Activated CD4-positive, alpha-beta T cell treated with anti-CD3 and anti-CD28 coated beads, Interleukin-2, amount 50 U/mL, for 16 hours (primary cell): Measurements from ENCODE around the gene SYNJ2.

Experiments used
- DNase-seq: peaks from one replicate; pipeline ENCODE4 v3.0.0-alpha.2; 2020

The SYNJ2 gene

DNA sequence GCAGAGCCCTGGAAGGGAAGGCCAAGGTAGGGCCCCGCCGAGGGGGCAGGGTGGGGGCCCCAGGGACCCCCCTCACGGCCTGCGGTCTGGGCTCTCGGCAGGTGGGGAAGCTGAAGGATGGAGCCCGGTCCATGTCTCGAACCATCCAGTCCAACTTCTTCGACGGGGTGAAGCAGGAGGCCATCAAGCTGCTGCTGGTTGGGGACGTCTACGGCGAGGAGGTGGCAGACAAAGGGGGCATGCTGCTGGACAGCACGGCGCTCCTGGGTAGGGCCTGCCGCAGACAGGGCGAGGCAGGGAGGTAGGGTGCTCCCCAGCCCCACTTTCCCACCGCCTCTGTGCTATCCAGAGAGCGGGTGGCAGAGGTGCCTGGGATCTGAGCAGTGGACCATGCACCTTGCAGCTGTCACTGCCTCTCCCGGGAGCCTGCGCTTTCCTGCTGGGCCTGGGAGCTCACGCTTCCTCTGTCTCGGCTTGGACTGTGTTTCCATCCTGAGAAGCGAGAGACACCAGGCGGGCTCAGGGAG is 83.1 kb downstream of the SYNJ2 start:
- no peak for DNase-seq

DNA sequence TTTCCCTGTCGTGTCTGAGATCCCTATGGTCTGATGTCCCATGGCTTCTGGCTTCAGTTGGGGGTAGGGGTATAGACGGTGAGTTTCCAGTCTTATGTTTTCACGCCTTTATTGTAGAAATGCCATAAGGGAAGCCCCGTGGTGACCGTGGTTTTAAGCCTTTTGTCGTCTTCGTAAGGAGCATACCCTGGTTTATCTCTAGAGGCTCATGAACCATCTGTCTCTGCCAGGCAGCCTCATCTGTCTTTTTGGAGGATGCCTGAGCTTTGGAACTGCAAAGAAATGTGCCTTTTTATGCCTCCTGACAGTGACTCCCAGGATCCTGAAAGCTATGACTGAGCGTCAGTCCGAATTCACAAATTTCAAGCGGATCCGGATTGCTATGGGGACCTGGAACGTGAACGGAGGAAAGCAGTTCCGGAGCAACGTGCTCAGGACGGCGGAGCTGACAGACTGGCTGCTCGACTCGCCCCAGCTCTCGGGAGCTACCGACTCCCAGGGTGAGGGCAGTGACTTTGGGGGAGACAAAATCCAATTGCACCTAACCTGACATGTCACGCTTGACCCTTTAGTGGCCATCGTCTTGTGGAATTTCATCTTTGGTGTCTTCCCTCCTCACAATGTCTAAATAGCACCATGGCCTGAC is 84.6 kb downstream of the SYNJ2 start:
- no peak for DNase-seq

DNA sequence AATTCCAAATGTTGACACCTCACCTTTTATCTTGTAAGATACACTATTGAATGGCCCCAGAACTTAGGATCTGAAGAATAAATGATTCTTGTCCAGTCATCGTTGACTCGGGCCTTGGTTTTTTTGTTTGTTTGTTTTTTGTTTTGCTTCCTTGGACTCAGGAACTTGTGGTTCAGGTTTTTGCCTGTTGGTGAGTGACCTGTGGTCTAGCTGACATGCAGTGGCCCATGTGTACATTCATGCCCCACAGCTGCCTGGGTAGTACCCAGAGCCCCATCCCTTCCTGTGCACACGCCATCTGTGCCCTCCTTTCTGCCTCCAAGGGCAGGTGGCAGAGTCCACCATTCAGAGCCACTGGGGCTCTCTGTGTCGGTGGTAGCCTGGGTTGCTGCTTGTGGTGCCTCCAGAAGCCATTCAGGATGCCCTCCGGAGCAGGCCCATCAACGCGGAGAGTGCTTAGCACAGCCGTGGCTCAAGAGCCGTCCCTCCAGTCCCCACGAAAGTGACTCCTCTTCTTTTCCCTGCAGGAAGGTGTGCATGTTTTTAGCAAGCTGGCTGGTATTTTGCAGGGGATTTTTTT is 85.9 kb downstream of the SYNJ2 start:
- no peak for DNase-seq

DNA sequence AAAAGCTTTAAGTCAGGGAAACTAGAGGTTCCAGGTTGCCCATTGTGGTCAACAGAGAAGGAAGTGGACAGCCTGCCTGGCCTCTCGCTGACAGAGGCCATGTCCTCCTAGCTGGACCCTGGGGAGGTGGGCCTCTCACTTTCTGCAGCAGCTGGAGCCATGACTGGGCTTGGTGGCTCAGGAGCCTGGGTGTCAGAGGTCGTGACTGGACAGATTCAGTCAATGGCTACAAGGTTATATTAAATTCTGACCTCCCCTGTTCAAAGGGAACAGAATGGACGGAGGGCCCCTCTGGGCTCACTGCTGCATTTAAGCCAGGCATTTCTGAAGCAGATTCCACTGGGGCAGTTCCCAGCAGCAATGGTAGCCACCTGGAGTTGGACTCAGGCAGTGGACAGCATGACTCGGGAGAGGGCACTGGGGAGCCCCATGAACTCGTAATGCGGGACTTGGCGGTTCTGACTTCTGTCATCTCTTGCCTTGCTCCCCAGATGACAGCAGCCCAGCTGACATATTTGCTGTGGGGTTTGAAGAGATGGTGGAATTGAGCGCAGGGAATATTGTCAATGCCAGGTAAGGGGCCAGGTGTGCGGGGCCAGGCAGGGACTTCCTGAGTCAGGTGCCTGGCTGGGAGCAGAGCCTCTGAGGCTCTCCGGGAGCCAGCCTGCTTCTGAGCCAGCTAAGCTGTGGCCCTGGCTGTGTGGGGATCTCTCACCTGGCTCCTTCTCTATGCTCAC is 86.7 kb downstream of the SYNJ2 start:
- no peak for DNase-seq

DNA sequence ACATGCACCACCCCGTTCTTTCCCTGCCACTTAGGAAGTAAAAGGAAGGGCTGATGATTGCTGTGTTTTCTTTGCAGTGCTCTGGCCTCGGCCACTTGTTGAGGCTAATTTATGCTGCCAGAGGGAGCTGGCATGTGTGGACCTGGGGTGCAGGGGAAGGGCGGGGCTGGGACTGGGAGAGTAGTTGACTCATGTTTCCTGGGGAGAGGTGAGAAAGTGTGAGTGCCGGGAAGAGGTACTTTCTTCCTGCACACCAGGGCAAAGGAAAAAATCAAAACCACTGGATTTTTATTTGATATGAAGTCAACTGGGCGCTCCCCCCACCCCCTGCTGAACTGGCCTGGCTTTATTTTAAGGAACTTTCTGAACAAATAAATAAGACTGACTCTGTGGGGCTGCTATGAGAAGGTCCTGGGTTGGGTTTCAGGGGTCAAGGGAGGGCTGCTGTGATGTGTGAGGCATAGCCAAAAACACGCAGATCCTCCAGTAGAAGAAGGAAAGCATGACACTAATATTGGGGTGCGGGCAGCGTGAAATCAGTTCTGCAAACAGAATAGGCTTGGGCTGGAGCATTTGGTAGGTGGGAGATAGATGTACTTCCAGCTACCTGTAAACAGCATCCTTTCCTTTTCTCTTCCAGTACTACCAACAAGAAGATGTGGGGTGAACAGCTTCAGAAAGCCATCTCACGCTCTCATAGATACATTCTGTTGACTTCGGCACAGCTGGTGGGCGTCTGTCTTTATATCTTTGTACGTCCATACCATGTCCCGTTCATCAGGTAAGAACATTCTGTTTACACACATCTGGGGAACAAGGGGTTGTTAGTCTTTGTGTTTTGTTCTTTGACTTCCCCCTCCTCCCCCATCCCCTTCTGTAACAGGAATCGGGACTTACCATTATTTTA is 87.5 kb downstream of the SYNJ2 start:
- peak; percentile 58 for DNase-seq

DNA sequence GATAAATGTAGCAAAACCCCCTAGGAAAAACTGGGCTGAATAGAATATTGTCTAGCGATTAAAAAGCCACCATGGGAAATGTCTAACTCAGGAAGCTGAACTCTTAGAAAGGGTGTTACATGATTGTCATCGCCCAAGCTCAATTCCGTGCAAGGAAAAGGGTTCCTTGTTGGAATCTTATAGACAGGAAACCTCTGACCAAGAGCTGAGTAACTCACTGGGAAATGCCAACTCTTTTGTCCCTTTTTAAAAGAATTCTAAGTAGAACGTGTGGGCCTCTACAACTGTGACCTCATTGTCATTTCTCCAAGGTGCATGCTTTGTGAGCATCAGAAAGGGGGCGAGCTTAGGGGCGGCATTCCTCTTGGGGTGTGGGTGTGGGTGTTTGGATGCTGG is 88.1 kb downstream of the SYNJ2 start:
- no peak for DNase-seq

DNA sequence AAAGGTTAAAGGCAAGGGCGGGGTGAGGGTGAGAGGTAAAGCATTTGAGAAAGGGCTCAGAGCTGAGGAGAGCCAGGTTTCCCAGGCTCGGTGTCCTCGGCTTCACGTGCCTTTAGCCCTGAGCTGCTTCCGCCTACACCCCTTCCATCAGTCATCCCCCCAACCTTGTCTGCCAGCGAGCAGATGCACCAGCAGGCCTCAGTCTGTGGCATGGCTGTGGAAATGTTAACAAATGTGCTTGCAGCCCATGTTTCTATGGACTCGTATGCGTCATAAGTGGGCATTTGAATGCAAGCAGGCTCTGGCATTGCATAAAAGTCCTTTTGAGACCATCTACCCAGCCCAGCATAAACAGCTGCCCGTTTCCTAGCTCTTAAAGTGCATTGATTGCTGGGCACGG is 88.8 kb downstream of the SYNJ2 start:
- no peak for DNase-seq

DNA sequence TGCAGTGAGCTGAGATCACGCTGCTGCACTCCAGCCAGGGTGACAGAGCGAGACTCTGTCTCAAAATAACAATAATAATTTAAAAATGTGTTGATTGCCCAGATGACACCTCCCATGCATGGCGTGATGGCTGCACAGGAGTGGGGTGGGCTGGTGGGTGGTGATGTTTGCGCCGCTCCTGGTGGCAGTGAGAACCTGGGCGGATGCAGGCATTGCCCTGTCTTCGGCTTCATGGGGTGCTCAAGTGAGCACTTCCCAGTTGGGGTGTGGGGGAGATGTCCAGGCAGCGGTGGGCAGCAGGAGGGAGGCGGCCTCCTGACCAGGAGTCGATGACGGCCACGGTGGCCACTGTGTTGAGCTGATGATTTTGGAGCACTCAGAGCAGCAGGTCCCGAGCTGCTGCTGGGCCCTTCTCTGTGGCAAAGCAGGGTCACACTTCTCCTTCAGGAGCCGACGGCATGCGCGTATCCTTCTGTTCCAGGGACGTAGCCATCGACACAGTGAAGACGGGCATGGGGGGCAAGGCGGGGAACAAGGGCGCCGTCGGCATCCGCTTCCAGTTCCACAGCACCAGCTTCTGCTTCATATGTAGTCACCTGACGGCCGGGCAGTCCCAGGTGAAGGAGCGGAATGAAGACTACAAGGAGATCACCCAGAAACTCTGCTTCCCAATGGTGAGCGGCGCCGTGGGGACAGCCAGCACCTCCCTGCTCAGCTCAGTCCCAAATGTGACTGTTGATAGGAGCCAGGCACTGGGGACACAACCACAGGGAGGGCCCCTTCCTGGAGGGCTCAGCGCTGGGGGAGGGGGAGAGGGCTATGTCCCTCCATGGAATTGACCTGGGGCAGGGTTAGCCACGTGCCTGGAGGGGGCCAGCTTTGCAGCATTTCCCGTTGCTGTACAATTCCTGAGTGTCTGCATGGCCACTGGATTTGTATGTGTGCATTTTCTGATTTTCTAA is 89.7 kb downstream of the SYNJ2 start:
- DNase-seq: no peak

DNA sequence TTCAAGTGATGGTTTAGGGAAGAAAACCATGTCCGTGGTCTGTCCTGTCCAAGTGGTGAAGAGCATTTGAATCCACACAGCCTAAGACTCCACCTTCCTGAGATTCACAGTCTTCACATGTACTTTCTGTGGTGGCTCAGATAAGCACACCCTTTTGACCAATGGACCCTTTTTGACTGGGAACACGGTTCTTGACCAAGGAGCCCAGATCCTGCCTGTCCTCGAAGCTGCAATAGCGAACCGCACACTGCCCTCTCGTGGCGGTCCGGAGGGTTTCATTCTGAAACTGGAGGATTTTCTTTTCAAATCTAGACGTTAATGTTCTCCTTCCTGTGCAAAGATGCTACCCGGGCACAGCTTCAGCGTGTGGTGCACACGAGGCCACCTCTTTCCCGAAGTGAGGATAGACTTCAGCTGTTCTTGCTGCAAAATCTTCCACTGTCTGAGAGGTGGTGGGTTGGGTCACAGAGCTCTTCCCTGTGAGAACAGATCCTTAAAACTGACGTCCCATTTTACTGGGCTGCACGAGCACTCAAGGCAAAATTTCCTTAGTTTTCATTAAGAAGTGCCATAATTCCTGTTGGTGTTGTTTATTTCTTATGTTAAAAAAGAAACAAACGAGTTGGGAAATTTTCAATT is 90.5 kb downstream of the SYNJ2 start:
- peak; percentile 79 for DNase-seq

DNA sequence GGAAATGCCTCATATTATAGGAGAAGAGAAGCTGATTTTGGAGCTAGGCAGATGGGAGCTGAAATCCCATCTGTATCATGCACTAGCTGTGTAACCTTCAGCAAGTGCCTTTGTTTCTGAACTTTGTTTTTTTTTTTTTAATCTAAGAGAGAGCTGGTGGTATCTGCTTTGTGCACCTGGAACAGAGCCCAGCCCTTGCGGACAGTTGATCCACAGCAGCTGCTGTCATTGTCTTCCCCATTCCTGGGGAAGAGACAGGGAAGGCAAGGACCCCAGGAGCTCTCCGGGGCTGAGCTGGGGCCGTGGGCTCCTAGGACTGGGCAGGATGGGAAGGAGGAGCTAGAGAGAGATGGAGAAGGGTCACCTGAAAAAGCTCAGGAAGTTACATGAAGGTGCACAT is 92.1 kb downstream of the SYNJ2 start:
- DNase-seq: no peak

DNA sequence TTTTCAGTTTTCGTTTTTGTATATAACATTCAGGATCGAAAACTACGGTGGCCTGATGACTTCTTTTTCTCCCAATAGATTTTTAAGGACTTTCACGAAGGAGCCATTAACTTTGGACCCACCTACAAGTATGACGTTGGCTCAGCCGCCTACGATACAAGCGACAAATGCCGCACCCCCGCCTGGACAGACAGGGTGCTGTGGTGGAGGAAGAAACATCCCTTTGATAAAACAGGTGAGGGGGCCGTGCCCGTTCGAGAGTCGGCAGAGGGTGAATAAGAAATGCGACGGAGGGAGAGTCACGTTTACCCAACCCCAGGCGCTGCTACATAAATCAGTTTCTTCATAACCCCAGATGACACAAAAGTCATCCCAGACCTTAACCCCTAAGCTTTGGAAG is 94.9 kb downstream of the SYNJ2 start:
- DNase-seq: no peak

DNA sequence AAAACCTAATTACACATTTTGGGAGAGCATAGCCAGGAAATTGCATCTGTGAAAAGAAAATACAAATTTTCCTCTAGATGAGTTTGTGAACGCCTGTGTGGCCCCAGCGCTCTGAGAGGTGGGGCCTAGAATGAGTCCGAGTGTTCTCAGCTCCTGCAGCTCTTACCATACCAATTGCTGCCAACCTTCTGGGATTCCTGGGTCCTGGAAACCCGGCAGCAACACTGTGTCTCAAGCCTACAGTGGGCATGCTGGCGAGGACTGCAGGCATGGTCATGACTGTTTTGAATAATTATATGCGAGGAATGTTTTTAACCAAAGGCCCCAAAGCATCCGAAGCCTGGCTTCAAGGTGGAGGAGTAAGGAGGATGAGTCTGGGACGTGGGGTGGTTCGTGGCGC is 96.0 kb downstream of the SYNJ2 start:
- DNase-seq: no peak

DNA sequence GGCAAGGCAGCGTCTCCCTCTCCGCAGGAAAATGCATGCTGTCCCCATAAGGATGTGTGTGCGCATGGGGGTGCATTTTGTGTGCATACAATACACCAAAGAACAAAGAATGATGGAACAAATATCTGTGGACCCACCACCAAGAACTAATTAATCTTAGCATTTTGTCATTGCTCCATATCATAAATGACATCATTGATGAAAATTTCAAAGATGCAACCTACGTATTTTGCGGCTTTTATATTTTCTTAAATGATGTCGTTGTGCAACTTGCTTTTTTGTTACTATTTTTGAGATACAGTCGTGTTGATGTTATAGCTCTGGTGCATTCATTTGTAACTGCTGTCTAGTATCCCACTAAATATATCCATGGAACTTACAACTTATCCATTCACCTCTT is 96.7 kb downstream of the SYNJ2 start:
- no peak for DNase-seq

DNA sequence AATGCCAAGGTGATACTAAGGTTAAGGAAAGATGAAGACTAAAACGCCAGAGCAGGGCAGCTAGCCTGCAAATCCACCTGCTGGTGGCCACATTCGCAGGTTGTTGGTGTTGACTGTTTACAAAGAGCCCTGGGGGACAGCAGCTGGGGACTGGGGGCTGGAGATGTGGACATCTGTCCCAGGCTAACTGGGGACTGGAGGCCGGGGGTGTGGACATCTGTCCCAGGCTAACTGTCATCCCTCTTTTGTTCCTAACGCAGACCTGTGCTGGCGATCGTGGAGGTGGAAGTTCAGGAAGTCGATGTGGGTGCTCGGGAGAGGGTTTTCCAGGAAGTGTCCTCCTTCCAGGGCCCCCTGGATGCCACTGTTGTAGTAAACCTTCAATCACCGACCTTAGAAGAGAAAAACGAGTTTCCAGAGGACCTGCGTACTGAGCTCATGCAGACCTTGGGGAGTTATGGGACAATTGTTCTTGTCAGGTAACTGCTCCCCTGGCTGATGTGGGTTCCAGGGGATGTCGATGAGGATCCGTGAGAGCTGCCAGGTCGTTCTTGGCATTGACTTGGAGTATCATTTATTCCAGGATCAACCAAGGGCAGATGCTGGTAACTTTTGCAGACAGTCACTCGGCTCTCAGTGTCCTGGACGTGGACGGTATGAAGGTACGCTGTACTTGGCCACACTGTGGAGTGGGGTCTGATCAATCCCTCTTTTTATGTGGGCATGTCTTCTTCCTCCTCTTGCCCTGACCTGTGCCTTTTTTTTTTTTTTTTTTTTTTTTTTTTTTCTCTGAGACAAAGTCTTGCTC is 99.4 kb downstream of the SYNJ2 start:
- no peak for DNase-seq

DNA sequence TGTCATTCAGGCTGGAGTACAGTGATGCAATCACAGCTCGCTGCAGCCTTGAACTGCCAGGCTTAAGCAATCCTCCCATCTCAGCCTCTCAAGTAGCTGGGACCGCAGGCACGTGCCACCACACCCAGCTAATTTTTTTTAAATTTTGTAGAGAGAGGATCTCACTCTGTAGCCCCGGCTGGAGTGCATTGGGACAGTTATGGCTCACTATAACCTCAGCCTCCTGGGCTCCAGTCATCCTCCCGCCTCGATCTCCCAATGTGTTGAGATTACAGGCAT is 99.9 kb downstream of the SYNJ2 start:
- no peak for DNase-seq

DNA sequence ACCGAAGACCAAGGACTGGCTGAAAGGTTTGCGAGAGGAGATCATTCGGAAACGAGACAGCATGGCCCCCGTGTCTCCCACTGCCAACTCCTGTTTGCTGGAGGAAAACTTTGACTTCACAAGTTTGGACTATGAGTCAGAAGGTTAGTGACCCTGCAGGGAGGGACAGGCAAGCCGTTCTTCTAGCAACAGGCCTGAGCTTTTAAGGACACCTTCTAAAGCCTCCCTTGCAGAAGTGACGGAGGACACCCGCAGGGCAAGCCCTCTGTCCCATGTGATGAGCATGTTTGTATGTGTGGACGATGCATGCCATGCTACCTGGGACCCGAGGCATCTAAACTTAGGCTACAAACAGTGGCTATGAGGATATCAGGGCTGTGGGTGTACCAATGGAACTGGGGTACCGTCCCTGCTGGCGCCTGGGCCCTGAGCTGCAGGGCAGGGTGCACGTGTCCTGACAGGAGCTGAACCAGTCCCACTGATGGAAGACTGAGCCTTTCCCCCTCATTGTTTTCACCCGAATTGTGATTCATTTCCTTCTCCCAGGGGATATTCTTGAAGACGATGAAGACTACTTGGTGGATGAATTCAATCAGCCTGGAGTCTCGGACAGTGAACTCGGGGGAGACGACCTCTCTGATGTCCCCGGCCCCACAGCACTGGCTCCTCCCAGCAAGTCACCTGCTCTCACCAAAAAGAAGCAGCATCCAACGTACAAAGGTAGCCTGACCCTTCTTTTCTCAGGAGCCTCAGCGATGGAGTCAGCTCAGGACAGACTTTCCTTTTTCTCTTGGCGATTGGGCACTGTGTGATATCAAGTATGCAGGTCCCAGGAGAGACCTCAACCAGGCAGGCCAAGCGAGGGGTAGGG is 102.0 kb downstream of the SYNJ2 start:
- no peak for DNase-seq

DNA sequence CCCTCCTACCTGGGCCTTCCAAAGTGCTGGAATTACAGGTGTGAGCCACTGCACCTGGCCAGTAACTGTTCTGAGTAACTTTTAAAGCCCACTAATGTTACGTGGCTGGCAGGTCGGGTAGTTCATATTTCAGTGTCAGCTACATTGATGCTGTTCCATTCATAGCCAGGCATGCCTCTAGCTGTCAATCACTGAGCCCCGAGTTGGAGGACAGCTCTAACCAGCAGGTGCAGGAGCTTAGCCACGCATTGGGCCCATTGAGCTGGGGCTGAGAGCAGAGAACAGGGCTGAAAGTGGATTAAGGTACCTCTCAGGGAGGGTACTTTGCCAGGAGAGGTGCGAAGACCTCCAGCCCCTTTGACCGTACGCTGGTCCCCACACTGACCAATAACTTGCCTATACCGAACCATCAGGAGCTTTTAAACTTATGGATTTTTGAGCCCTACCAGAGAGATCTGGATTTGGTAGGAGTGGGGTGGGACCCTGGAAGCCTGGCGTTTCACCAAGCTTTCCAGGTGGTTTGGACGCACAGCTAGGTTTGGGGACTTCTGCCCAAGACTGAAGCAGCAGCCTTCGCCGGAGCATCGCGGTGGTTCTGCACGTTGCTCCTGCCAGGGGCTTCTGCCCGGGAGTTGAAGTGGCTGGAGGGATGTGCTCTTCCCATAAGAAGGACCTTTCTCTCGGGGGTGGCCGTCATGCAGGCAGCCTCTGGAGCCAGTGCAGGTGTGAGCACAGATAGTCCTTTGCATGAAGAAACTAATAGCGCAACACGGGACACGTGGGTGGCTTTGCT is 103.8 kb downstream of the SYNJ2 start:
- no peak for DNase-seq

DNA sequence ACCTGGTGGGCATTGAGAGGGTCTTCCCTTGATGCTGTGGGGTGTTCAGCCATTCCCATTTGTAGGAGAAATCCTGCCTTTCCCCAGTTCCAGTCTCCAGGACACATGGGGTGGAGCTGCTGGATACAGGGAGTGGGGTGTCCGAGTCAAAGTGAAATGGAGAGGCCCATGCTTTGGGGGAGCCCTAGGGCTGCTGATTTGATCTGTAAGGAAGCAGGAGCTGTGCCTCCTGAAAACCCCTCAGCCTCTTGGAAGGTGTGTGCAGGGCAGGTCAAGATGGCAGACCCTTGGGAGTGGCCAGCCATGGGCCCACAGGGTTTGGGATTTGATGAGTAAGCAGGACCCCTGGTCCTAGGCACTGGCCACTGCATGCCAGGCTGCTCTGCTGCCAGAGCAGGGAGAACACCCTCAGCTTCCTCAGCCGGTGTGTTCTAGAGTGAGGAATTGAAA is 104.4 kb downstream of the SYNJ2 start:
- DNase-seq: no peak
